HG02970 (cell line): ENCODE measurements around the gene CD46.

Experiments used
- ATAC-seq: cut with Tn5 transposase; IDR thresholded peaks from one replicate; pipeline ENCODE4 v1.9.1; 2021; ENCODE audit warnings: mild to moderate bottlenecking, moderate library complexity, moderate number of reproducible peaks; ENCODE audit not compliant: unreplicated experiment, low FRiP score

CD46 gene

GRCh38 chr1:207812778-207813511 lies 61.1 kb downstream of the CD46 start:
- no peak for ATAC-seq

GRCh38 chr1:207813512-207813881 lies 61.6 kb downstream of the CD46 start:
- no peak for ATAC-seq

- ATAC-seq, result no peak
These were observed 62.1 kb downstream of the CD46 start for GRCh38 chr1:207813946-207814345.

- ATAC-seq, result no peak
These were observed 62.6 kb downstream of the CD46 start for GRCh38 chr1:207814469-207814868.

- ATAC-seq, result no peak
These were observed 63.6 kb downstream of the CD46 start for GRCh38 chr1:207815466-207815865.

GRCh38 chr1:207815913-207816291 lies 64.0 kb downstream of the CD46 start:
- no peak for ATAC-seq

GRCh38 chr1:207817166-207817565 lies 65.3 kb downstream of the CD46 start:
- ATAC-seq, result no peak

- ATAC-seq, result no peak
These were observed 66.2 kb downstream of the CD46 start for GRCh38 chr1:207817778-207818751.

GRCh38 chr1:207818971-207819451 lies 67.2 kb downstream of the CD46 start:
- ATAC-seq, result no peak

GRCh38 chr1:207820568-207821463 lies 69.0 kb downstream of the CD46 start:
- no peak for ATAC-seq

GRCh38 chr1:207821464-207822045 lies 69.7 kb downstream of the CD46 start:
- no peak for ATAC-seq

GRCh38 chr1:207822124-207822601 lies 70.3 kb downstream of the CD46 start:
- ATAC-seq, result no peak

- peak; percentile 52 for ATAC-seq
These were observed 71.0 kb downstream of the CD46 start for GRCh38 chr1:207822602-207823451.

GRCh38 chr1:207823531-207823879 lies 71.7 kb downstream of the CD46 start:
- no peak for ATAC-seq

- ATAC-seq, result peak; percentile 19
These were observed 72.2 kb downstream of the CD46 start for GRCh38 chr1:207823880-207824566.

GRCh38 chr1:207824691-207825408 lies 73.0 kb downstream of the CD46 start:
- ATAC-seq, result no peak

GRCh38 chr1:207825409-207825695 lies 73.5 kb downstream of the CD46 start:
- no peak for ATAC-seq
